H9 (cell line): Measurements from ENCODE around the gene UROS. TPM values are rescaled to one million over a fixed set of nuclear protein-coding genes. Genes with fewer than 3 reads are reported as not detected.

ENCODE experiments used
- DNase-seq: peaks from one replicate; pipeline ENCODE4 v3.0.0-alpha.2; 2017
- H2AFZ ChIP-seq: one replicate; pipeline ENCODE4 v1.6.1; 2013; ENCODE audit warnings: mild to moderate bottlenecking, low read length, control low read depth, moderate library complexity
- H2AK5ac ChIP-seq: 2 replicates; pipeline ENCODE4 v1.6.1; 2013; ENCODE audit warnings: low read length, control low read depth, mixed read lengths; ENCODE audit not compliant: insufficient read length
- H2BK120ac ChIP-seq: one replicate; pipeline ENCODE4 v1.6.1; 2013; ENCODE audit warnings: low read depth, mild to moderate bottlenecking, low read length, control low read depth, inconsistent platforms; ENCODE audit not compliant: poor library complexity, severe bottlenecking
- H2BK12ac ChIP-seq: 2 replicates; pipeline ENCODE4 v1.6.1; 2013; ENCODE audit warnings: low read length, control low read depth, mixed read lengths, low read depth; ENCODE audit not compliant: insufficient read length
- H2BK15ac ChIP-seq: 2 replicates; pipeline ENCODE4 v1.6.1; 2013; ENCODE audit warnings: low read depth, low read length, control low read depth
- H2BK20ac ChIP-seq: one replicate; pipeline ENCODE4 v1.6.1; 2013; ENCODE audit warnings: low read depth, mild to moderate bottlenecking, low read length, control low read depth, inconsistent platforms; ENCODE audit not compliant: poor library complexity, severe bottlenecking
- H2BK5ac ChIP-seq: 2 replicates; pipeline ENCODE4 v1.6.1; 2013; ENCODE audit warnings: low read length, control low read depth, mixed read lengths; ENCODE audit not compliant: insufficient read length
- H3K14ac ChIP-seq: 2 replicates; pipeline ENCODE4 v1.6.1; 2013; ENCODE audit warnings: low read length, control low read depth; ENCODE audit not compliant: insufficient read depth
- H3K18ac ChIP-seq: 2 replicates; pipeline ENCODE4 v1.6.1; 2013; ENCODE audit warnings: low read depth, mild to moderate bottlenecking, mixed read lengths, low read length, control low read depth; ENCODE audit not compliant: insufficient read length
- H3K23ac ChIP-seq: 2 replicates; pipeline ENCODE4 v1.6.1; 2013; ENCODE audit warnings: low read length, control low read depth, mixed read lengths, low read depth; ENCODE audit not compliant: insufficient read length
- H3K23me2 ChIP-seq: 2 replicates; pipeline ENCODE4 v1.6.1; 2013; ENCODE audit warnings: low read depth, mild to moderate bottlenecking, mixed read lengths, low read length, control low read depth; ENCODE audit not compliant: insufficient read length, poor library complexity, severe bottlenecking
- H3K27ac ChIP-seq: 2 replicates; pipeline ENCODE4 v1.5.1; 2013; ENCODE audit warnings: low read length, control low read depth, mixed read lengths, low read depth; ENCODE audit not compliant: insufficient read length
- H3K27me3 ChIP-seq: 2 replicates; pipeline ENCODE4 v1.6.1; 2013; ENCODE audit warnings: low read length, control low read depth, inconsistent platforms; ENCODE audit not compliant: insufficient read depth
- H3K4ac ChIP-seq: 2 replicates; pipeline ENCODE4 v1.6.1; 2013; ENCODE audit warnings: low read depth, mild to moderate bottlenecking, control low read depth, inconsistent platforms, low read length, moderate library complexity
- H3K4me1 ChIP-seq: 2 replicates; pipeline ENCODE4 v1.6.1; 2013; ENCODE audit warnings: low read length, control low read depth, inconsistent platforms; ENCODE audit not compliant: insufficient read depth
- H3K4me2 ChIP-seq: 2 replicates; pipeline ENCODE4 v1.6.1; 2013; ENCODE audit warnings: low read length, control low read depth, mixed read lengths; ENCODE audit not compliant: insufficient read length, insufficient read depth
- H3K56ac ChIP-seq: 2 replicates; pipeline ENCODE4 v1.6.1; 2013; ENCODE audit warnings: low read depth, mild to moderate bottlenecking, mixed read lengths, low read length, control low read depth; ENCODE audit not compliant: insufficient read length
- H3K79me1 ChIP-seq: 2 replicates; pipeline ENCODE4 v1.6.1; 2013; ENCODE audit warnings: low read depth, mild to moderate bottlenecking, moderate library complexity, low read length, control low read depth, inconsistent platforms; ENCODE audit not compliant: insufficient read depth, poor library complexity, severe bottlenecking
- H3K79me2 ChIP-seq: 2 replicates; pipeline ENCODE4 v1.6.1; 2013; ENCODE audit warnings: low read length, control low read depth, inconsistent platforms; ENCODE audit not compliant: insufficient read depth
- H3K9ac ChIP-seq: 2 replicates; pipeline ENCODE4 v1.6.1; 2013; ENCODE audit warnings: low read length, control low read depth, mixed read lengths; ENCODE audit not compliant: insufficient read length; ENCODE audit errors: extremely low read depth
- H3K9me3 ChIP-seq: one replicate; pipeline ENCODE4 v1.6.1; 2013; ENCODE audit warnings: low read depth, low read length, inconsistent platforms; ENCODE audit not compliant: control insufficient read depth
- H3T11ph ChIP-seq: one replicate; pipeline ENCODE4 v1.6.1; 2013; ENCODE audit warnings: mild to moderate bottlenecking, low read length, control low read depth, inconsistent platforms
- H4K20me1 ChIP-seq: one replicate; pipeline ENCODE4 v1.6.1; 2013; ENCODE audit not compliant: control insufficient read depth, insufficient read length, insufficient read depth
- H4K5ac ChIP-seq: 2 replicates; pipeline ENCODE4 v1.6.1; 2013; ENCODE audit warnings: low read depth, mild to moderate bottlenecking, mixed read lengths, low read length, control low read depth; ENCODE audit not compliant: insufficient read length
- H4K8ac ChIP-seq: replicated peaks from 2 replicates; pipeline ENCODE4 v1.6.1; 2013; ENCODE audit warnings: low read length, control low read depth, mixed read lengths, low read depth; ENCODE audit not compliant: insufficient read length
- H4K91ac ChIP-seq: 2 replicates; pipeline ENCODE4 v1.6.1; 2013; ENCODE audit warnings: low read depth, mild to moderate bottlenecking, moderate library complexity, mixed read lengths, low read length, control low read depth; ENCODE audit not compliant: insufficient read length
- H3K27ac Mint-ChIP-seq, 3 experiments: 2 replicates in 2 of 3; 3 replicates in 1 of 3; pipeline ENCODE4 v1.8.0; 2020 to 2021; ENCODE audit warnings: mixed read lengths in 3 of 3, mild to moderate bottlenecking in 1 of 3, moderate library complexity in 1 of 3
- H3K27me3 Mint-ChIP-seq: 2 replicates; pipeline ENCODE4 v1.8.0; 2021; ENCODE audit warnings: low read depth, mild to moderate bottlenecking, moderate library complexity, mixed read lengths
- H3K36me3 Mint-ChIP-seq, 3 experiments: 2 replicates in 2 of 3; 3 replicates in 1 of 3; pipeline ENCODE4 v1.8.0; 2020 to 2021; ENCODE audit warnings: low read depth in 3 of 3, mixed read lengths in 3 of 3; ENCODE audit not compliant: insufficient read depth in 1 of 3
- H3K4me1 Mint-ChIP-seq, 2 experiments: 2 replicates each; pipeline ENCODE4 v1.8.0; 2020; ENCODE audit warnings: mixed read lengths in 2 of 2
- H3K4me3 Mint-ChIP-seq, 2 experiments: 2 replicates in 1 of 2; 3 replicates in 1 of 2; pipeline ENCODE4 v1.8.0; 2020 to 2021; ENCODE audit warnings: mild to moderate bottlenecking in 2 of 2, mixed read lengths in 2 of 2, moderate library complexity in 1 of 2
- H3K9me3 Mint-ChIP-seq, 2 experiments: 2 replicates in 1 of 2; 3 replicates in 1 of 2; pipeline ENCODE4 v1.8.0; 2020; ENCODE audit warnings: mild to moderate bottlenecking in 2 of 2, mixed read lengths in 2 of 2, moderate library complexity in 1 of 2
- WGBS: extraction: QIAGEN DNeasy Blood & Tissue Kit; methylation state at CpG from one replicate; pipeline ENCODE4 v1.1.7; 2013; ENCODE audit warnings: missing lambda C conversion rate, low lambda C conversion rate, mixed read lengths; ENCODE audit not compliant: insufficient read length; ENCODE audit errors: extremely low coverage; 5-methylcytosine and 5-hydroxymethylcytosine counted together
- total RNA-seq: library from RNA; stranded (reverse); gene quantifications from 2 replicates; pipeline ENCODE4 v1.2.1, GENCODE V29; 2021
- TF ChIP-seq, protein P1 (sequence below): fragments of 200-600 bp; sonication (generic); conservative IDR thresholded peaks from 3 replicates; pipeline ENCODE4 v1.8.0; 2021; ENCODE audit warnings: antibody characterized with exemption, mild to moderate bottlenecking

UROS gene
- total RNA-seq, 1 experiment from 2014 or later: 42.3 TPM

DNA sequence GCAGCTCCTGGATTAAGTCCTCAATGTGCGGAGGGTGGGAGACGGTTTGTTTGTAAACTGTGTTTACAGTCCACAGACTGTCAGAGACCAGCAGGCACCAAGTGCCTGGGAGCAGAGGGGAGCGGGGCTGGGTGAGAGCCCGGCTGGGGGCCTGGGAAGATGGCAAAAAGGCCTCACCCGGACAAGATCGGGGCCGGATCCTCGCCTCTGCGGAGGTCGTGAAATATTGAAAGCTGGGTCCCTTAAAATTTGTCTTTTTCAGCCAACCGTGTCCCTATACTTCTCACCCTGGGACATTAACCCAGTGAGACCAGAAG is 50.2 kb downstream of the UROS start:
- Mint-ChIP-seq H3K27ac (no peak overlapping the region), H3K4me1 (no peaks in the 10 kb centered on the region), H3K27me3 (peaks cover 4% of the 10 kb centered on the region), H3K4me3 (no peak overlapping the region), H3K9me3 (no peaks in the 10 kb centered on the region; a peak in 1 of 5 replicates), H3K36me3 (peaks cover 0 to 2% (median 0%) of the 10 kb centered on the region in 3 experiments; a peak in 1 of 7 replicates)
- Histone ChIP-seq H2BK20ac (no peak overlapping the region), H3K9ac (no peak overlapping the region), H3K18ac (no peak overlapping the region), H3K79me2 (no peaks in the 10 kb centered on the region), H3K56ac (no peak overlapping the region), H4K5ac (no peak overlapping the region), H3K27me3 (no peaks in the 10 kb centered on the region), H3K14ac (no peak overlapping the region), H3K23ac (no peak overlapping the region), H3K9me3 (no peaks in the 10 kb centered on the region), H3T11ph (no peak overlapping the region), H3K27ac (no peak overlapping the region), H2BK15ac (no peak overlapping the region), H3K4me1 (no peaks in the 10 kb centered on the region), H4K20me1 (no peaks in the 10 kb centered on the region), H2BK5ac (no peak overlapping the region), H2BK120ac (no peak overlapping the region), H4K91ac (no peak overlapping the region), H4K8ac (no peak overlapping the region), H2AK5ac (no peak overlapping the region), H2AFZ (no peak overlapping the region), H3K79me1 (no peaks in the 10 kb centered on the region), H3K4me2 (no peak overlapping the region), H3K23me2 (no peaks in the 10 kb centered on the region), H3K4ac (no peak overlapping the region), H2BK12ac (no peak overlapping the region)
- TF ChIP-seq, protein P1, sequence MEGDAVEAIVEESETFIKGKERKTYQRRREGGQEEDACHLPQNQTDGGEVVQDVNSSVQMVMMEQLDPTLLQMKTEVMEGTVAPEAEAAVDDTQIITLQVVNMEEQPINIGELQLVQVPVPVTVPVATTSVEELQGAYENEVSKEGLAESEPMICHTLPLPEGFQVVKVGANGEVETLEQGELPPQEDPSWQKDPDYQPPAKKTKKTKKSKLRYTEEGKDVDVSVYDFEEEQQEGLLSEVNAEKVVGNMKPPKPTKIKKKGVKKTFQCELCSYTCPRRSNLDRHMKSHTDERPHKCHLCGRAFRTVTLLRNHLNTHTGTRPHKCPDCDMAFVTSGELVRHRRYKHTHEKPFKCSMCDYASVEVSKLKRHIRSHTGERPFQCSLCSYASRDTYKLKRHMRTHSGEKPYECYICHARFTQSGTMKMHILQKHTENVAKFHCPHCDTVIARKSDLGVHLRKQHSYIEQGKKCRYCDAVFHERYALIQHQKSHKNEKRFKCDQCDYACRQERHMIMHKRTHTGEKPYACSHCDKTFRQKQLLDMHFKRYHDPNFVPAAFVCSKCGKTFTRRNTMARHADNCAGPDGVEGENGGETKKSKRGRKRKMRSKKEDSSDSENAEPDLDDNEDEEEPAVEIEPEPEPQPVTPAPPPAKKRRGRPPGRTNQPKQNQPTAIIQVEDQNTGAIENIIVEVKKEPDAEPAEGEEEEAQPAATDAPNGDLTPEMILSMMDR: no peak
- no CpG with 5 or more reads among the region's 11 CpGs for WGBS
- no peak for DNase-seq
